Measurements from ENCODE around the gene RFTN1.

GRCh38 chr3:16378415-16378814, 135.1 kb downstream of the RFTN1 start:
- TF ChIP-seq POLR2A (IDR thresholded peaks at IDR 0.05; ENCODE audit: low read depth, low read length) (no peak), HCFC1 (IDR thresholded peaks at IDR 0.05; ENCODE audit: low read length) (no peak), EZH2 (IDR thresholded peaks at IDR 0.05; ENCODE audit: borderline replicate concordance, control insufficient read depth, low read depth, low read length) (no peak), BHLHE40 (IDR thresholded peaks at IDR 0.05; ENCODE audit: borderline replicate concordance in 1 of 2, low read depth in 2 of 2, low read length in 1 of 2) (no peak), MEF2B (IDR thresholded peaks at IDR 0.05; ENCODE audit: partially characterized antibody, poor library complexity, severe bottlenecking) (no peak), NRF1 (conservative IDR thresholded peaks at IDR 0.05; ENCODE audit: low read depth, low read length) (no peak), ZNF384 (IDR thresholded peaks at IDR 0.05; ENCODE audit: borderline replicate concordance, low read depth, low read length) (no peak), POLR2AphosphoS5 (IDR thresholded peaks at IDR 0.05; ENCODE audit: low read length) (no peak), ZBTB4 (CRISPR knock-in tag; IDR thresholded peaks at IDR 0.05) (no peak), SUZ12 (IDR thresholded peaks at IDR 0.05; ENCODE audit: unreplicated experiment) (no peak), KAT2A (conservative IDR thresholded peaks at IDR 0.05; ENCODE audit: control insufficient read depth, low read depth, low read length) (no peak), CREB1 (IDR thresholded peaks at IDR 0.05; ENCODE audit: low read depth) (no peak), CTCF (IDR thresholded peaks at IDR 0.05 in 2 of 3, conservative IDR thresholded peaks at IDR 0.05 in 1 of 3; ENCODE audit: control insufficient read depth in 2 of 3, extremely low read depth in 1 of 3, insufficient read depth in 1 of 3, low read depth in 3 of 3, low read length in 3 of 3) (no peak)
